Right cardiac atrium (tissue), 5 donors: ENCODE measurements around the gene UBTD1. TPM values are rescaled to one million over a fixed set of nuclear protein-coding genes. Genes with fewer than 3 reads are reported as not detected.

Experiments
- ATAC-seq, 2 donors: fragments of 200-7000 bp; cut with Tn5 transposase; one replicate each; pipeline versions ENCODE4 v1.8.0 to v1.9.1; 2020; ENCODE audit warnings: moderate library complexity in 2 of 2, mild to moderate bottlenecking in 1 of 2
- DNase-seq, 3 donors: peaks; one replicate each; pipeline ENCODE4 v3.0.0-alpha.2; 2020
- H3K27ac ChIP-seq: one replicate; pipeline ENCODE4 v1.5.1; 2013; ENCODE audit warnings: mild to moderate bottlenecking, low read length, control low read depth, moderate library complexity
- H3K27me3 ChIP-seq: one replicate; pipeline ENCODE4 v1.6.1; 2013; ENCODE audit not compliant: control insufficient read depth, insufficient read depth
- H3K4me1 ChIP-seq: one replicate; pipeline ENCODE4 v1.6.1; 2013; ENCODE audit warnings: low read length; ENCODE audit not compliant: control insufficient read depth, insufficient read depth
- H3K4me3 ChIP-seq: one replicate; pipeline ENCODE4 v1.5.1; 2013; ENCODE audit warnings: low read length, control low read depth
- H3K9me3 ChIP-seq: one replicate; pipeline ENCODE4 v1.6.1; 2013; ENCODE audit warnings: low read length; ENCODE audit not compliant: control insufficient read depth
- WGBS: extraction: QIAGEN DNeasy Blood & Tissue Kit; methylation state at CpG from one replicate; pipeline ENCODE4 v1.1.7; 2013; 5-methylcytosine and 5-hydroxymethylcytosine counted together
- intact Hi-C, 4 donors: fragments of 100-400 bp; cut with DNase I; formaldehyde crosslinking; loops; one replicate each; pipeline versions ENCODE4 v1.11.0 to v1.14.0; 2022 to 2023
- polyA plus RNA-seq: library from polyadenylated mRNA; stranded (reverse); fragments of 200-250 nt; gene quantifications from one replicate; pipeline ENCODE4 v1.2.3, GENCODE V29; 2013
- total RNA-seq, 4 donors: library from RNA; stranded (reverse); fragmentation: NEBNext Ultra II Directional; extraction: Animal tissue kit (Norgen Biotek cat#: 25700); gene quantifications; one replicate each; pipeline ENCODE4 v1.2.1, GENCODE V29; 2021
- donor health status: healthy with polysubstance abuse.
- donor health status: DM: no; HTN: yes; CAD: no.
- donor health status: DM: no; HTN: no; CAD: no.
- donor health status: DM: no; HTN: yes; CAD: no; lungs with severe emphysema.
- donor health status: DM: yes; HTN: yes; CAD: no.

The UBTD1 gene
- total and polyA plus RNA-seq, 5 donors: 24.8 to 42.1 (median 26.6) TPM

- H3K4me3 ChIP-seq: peak overlapping the region; percentile 53
- H3K27me3 ChIP-seq: no peaks in the 10 kb centered on the region
- H3K27ac ChIP-seq: peak overlapping the region; percentile 94
- no peaks in the 10 kb centered on the region for H3K9me3 ChIP-seq
- ATAC-seq: no peak
- DNase-seq: no peak
- 72% methylated on average over 2 of the region's 2 CpGs for WGBS
- intact Hi-C loops: loop anchor here in 1 of 4 donors (5.0 kb wide), 1 partner anchor 47 kb away; no protein-coding TSS in a partner anchor
- peaks cover 18% of the 10 kb centered on the region for H3K4me1 ChIP-seq
Observed at GRCh38 chr10:97500297-97500575, 1.5 kb downstream of the UBTD1 start.

- intact Hi-C loops: loop anchor here in 1 of 4 donors (5.0 kb wide), 1 partner anchor 44 kb away; no protein-coding TSS in a partner anchor
- WGBS: 92% methylated on average over 6 of the region's 6 CpGs
- Histone ChIP-seq H3K27me3 (no peaks in the 10 kb centered on the region), H3K27ac (peak overlapping the region; percentile 23), H3K4me3 (no peak overlapping the region), H3K9me3 (no peaks in the 10 kb centered on the region), H3K4me1 (peaks cover 17% of the 10 kb centered on the region)
- DNase-seq (no peak), ATAC-seq (no peak)
Observed at GRCh38 chr10:97502916-97503315, 4.2 kb downstream of the UBTD1 start.

- peaks cover 17% of the 10 kb centered on the region for H3K4me1 ChIP-seq
Observed at GRCh38 chr10:97503406-97503805, 4.7 kb downstream of the UBTD1 start.

GRCh38 chr10:97505152-97505551 is 6.4 kb downstream of the UBTD1 start:
- H3K4me1 ChIP-seq: peaks cover 15% of the 10 kb centered on the region
- H3K9me3 ChIP-seq: no peaks in the 10 kb centered on the region
- ATAC-seq (no peak), DNase-seq (no peak)
- H3K27me3 ChIP-seq: no peaks in the 10 kb centered on the region
- no peak overlapping the region for H3K4me3 ChIP-seq
- intact Hi-C loops: no loop called here
- WGBS: 74% methylated on average over 1 of the region's 1 CpG
- no peak overlapping the region for H3K27ac ChIP-seq

More at GRCh38 chr10:97503406-97503805, 4.7 kb downstream of the UBTD1 start:
- Histone ChIP-seq H3K9me3 (no peaks in the 10 kb centered on the region), H3K27me3 (no peaks in the 10 kb centered on the region), H3K27ac (peak overlapping the region; percentile 55), H3K4me3 (no peak overlapping the region)
- no peak for ATAC-seq
- WGBS: 58% methylated on average over 3 of the region's 3 CpGs
- intact Hi-C loops: loop anchor here in 1 of 4 donors (5.0 kb wide), 1 partner anchor 44 kb away; no protein-coding TSS in a partner anchor
- peak in 1 of 3 donors; percentile 57 for DNase-seq

- Histone ChIP-seq H3K27ac (no peak overlapping the region), H3K9me3 (no peaks in the 10 kb centered on the region), H3K27me3 (no peaks in the 10 kb centered on the region), H3K4me3 (no peak overlapping the region), H3K4me1 (peaks cover 14% of the 10 kb centered on the region)
- DNase-seq (no peak), ATAC-seq (no peak)
- 91% methylated on average over 3 of the region's 3 CpGs for WGBS
- intact Hi-C loops: no loop called here
Observed at GRCh38 chr10:97506199-97506991, 7.7 kb downstream of the UBTD1 start.

- Histone ChIP-seq H3K4me3 (no peak overlapping the region), H3K27ac (no peak overlapping the region), H3K4me1 (peaks cover 16% of the 10 kb centered on the region), H3K9me3 (no peaks in the 10 kb centered on the region), H3K27me3 (no peaks in the 10 kb centered on the region)
- DNase-seq (no peak), ATAC-seq (no peak)
- intact Hi-C loops: no loop called here
- 20% methylated on average over 1 of the region's 1 CpG for WGBS
Observed at GRCh38 chr10:97508342-97508741, 9.6 kb downstream of the UBTD1 start.

GRCh38 chr10:97509120-97509680 is 10.5 kb downstream of the UBTD1 start:
- Histone ChIP-seq H3K9me3 (no peaks in the 10 kb centered on the region), H3K4me1 (peaks cover 8% of the 10 kb centered on the region), H3K4me3 (no peak overlapping the region), H3K27me3 (no peaks in the 10 kb centered on the region), H3K27ac (no peak overlapping the region)
- intact Hi-C loops: no loop called here
- ATAC-seq (no peak), DNase-seq (no peak)
- 97% methylated on average over 8 of the region's 8 CpGs for WGBS

GRCh38 chr10:97510686-97511085 is 12.0 kb downstream of the UBTD1 start:
- Histone ChIP-seq H3K4me1 (peaks cover 8% of the 10 kb centered on the region), H3K27ac (no peak overlapping the region), H3K4me3 (no peak overlapping the region), H3K9me3 (no peaks in the 10 kb centered on the region), H3K27me3 (no peaks in the 10 kb centered on the region)
- 72% methylated on average over 4 of the region's 4 CpGs for WGBS
- no peak for ATAC-seq
- no peak for DNase-seq
- intact Hi-C loops: no loop called here

- Histone ChIP-seq H3K27ac (no peak overlapping the region), H3K4me3 (no peak overlapping the region), H3K4me1 (peaks cover 8% of the 10 kb centered on the region), H3K27me3 (no peaks in the 10 kb centered on the region), H3K9me3 (no peaks in the 10 kb centered on the region)
- intact Hi-C loops: no loop called here
- DNase-seq (peak; percentile 50 to 80 (median 79)), ATAC-seq (peak; percentile 50 to 53)
- 54% methylated on average over 3 of the region's 3 CpGs for WGBS
Observed at GRCh38 chr10:97511711-97512440, 13.2 kb downstream of the UBTD1 start.

GRCh38 chr10:97512993-97513392 is 14.3 kb downstream of the UBTD1 start:
- Histone ChIP-seq H3K4me1 (peaks cover 12% of the 10 kb centered on the region), H3K27me3 (no peaks in the 10 kb centered on the region), H3K9me3 (no peaks in the 10 kb centered on the region), H3K27ac (no peak overlapping the region), H3K4me3 (no peak overlapping the region)
- no peak for DNase-seq
- WGBS: 67% methylated on average over 1 of the region's 1 CpG
- no peak for ATAC-seq
- intact Hi-C loops: no loop called here

GRCh38 chr10:97514344-97514743 is 15.6 kb downstream of the UBTD1 start:
- no peaks in the 10 kb centered on the region for H3K9me3 ChIP-seq
- no peak overlapping the region for H3K4me3 ChIP-seq
- H3K27me3 ChIP-seq: no peaks in the 10 kb centered on the region
- intact Hi-C loops: no loop called here
- peak overlapping the region; percentile 44 for H3K27ac ChIP-seq
- ATAC-seq (peak; percentile 32 to 53), DNase-seq (no peak)
- 67% methylated on average over 10 of the region's 10 CpGs for WGBS
- peaks cover 18% of the 10 kb centered on the region for H3K4me1 ChIP-seq
